Large intestine (tissue), 3 donors: Measurements from ENCODE around the gene TRIM59. TPM values are rescaled to one million over a fixed set of nuclear protein-coding genes. Genes with fewer than 3 reads are reported as not detected.
A peak's percentile ranks its signal among the peaks of the same experiment; 100 is the strongest.
"Not testable (repeated sequence)": the region's sequence is repeated elsewhere in the genome, so short reads cannot be mapped to it uniquely, and the experiment has no call there.

Source experiments
- DNase-seq, 2 donors: peaks; one replicate each; pipeline versions ENCODE4 v3.0.0 to v3.0.0-alpha.2; 2013
- H3K27ac ChIP-seq: one replicate; pipeline ENCODE4 v1.5.1; 2013; ENCODE audit warnings: low read length
- H3K27me3 ChIP-seq: 2 replicates; pipeline ENCODE4 v1.6.1; 2013; ENCODE audit warnings: low read length; ENCODE audit not compliant: control insufficient read depth, insufficient read depth
- H3K36me3 ChIP-seq: 2 replicates; pipeline ENCODE4 v1.6.1; 2013; ENCODE audit warnings: low read length; ENCODE audit not compliant: control insufficient read depth, insufficient read depth
- H3K4me1 ChIP-seq: one replicate; pipeline ENCODE4 v1.6.1; 2013; ENCODE audit warnings: low read length; ENCODE audit not compliant: control insufficient read depth, insufficient read depth
- H3K4me3 ChIP-seq: one replicate; pipeline ENCODE4 v1.5.1; 2013; ENCODE audit warnings: low read length
- H3K9me3 ChIP-seq: one replicate; pipeline ENCODE4 v1.6.1; 2013; ENCODE audit warnings: mild to moderate bottlenecking, low read depth, low read length, moderate library complexity; ENCODE audit not compliant: control insufficient read depth
- WGBS: methylation state at CpG from one replicate; pipeline ENCODE4 v1.1.5; 2013; ENCODE audit warnings: low lambda C conversion rate; ENCODE audit not compliant: insufficient coverage; 5-methylcytosine and 5-hydroxymethylcytosine counted together
- polyA plus RNA-seq: library from polyadenylated mRNA; unstranded; fragments of 120-200 nt; gene quantifications from one replicate; pipeline ENCODE4 v1.2.1, GENCODE V29; 2013

TRIM59 gene
- polyA plus RNA-seq, 1 donor = 11.3 TPM

DNA sequence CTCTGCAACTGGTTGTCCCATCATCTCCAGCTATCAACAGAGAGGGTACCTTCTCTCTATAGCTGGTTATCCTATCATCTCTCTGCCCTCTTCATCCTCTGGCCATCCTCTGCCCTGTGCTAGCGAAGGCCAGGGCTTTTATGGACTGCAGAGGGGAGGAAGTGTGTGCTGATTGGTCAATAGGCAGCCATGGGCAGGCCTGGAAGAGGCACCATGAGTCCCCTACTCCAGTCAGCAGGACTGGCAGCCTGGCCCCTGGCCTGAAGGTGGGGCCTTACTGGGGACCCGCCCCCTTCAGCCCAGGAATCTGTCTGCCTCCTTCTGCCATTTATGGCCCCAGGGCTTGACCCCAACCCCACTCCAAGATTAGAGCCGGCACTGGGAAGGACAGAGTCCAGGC lies 10.4 kb upstream of the TRIM59 start:
- H3K27ac ChIP-seq = no peak overlapping the region
- DNase-seq = no peak
- H3K4me3 ChIP-seq = no peak overlapping the region
- no peaks in the 10 kb centered on the region for H3K4me1 ChIP-seq
- no peaks in the 10 kb centered on the region for H3K36me3 ChIP-seq
- H3K9me3 ChIP-seq = no peaks in the 10 kb centered on the region
- H3K27me3 ChIP-seq = peaks cover 6% of the 10 kb centered on the region
- no CpG with 5 or more reads among the region's 3 CpGs for WGBS

DNA sequence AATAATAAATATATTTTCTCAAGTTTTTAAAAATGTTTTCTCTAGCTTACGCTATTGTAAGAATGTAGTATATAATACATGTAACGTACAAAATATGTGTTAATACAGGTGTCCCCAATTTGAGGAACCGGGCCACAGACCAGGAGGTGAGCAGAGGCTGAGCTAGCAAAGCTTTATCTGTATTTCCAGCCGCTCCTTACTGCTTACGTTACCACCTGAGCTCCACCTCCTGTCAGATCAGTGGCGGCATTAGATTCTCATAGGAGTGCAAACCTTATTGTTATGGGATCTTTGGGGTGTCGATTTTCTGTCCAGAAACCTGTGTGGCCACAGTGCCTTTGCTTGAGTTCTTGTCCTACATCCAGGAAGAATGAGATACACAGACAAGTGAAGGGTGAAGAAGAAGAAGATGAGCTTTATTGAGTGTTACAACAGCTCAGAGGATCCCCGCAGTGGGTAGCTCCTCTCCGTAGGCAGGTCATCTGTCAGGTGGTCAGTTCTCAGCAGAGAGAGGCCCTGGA lies 9.9 kb upstream of the TRIM59 start:
- no CpG with 5 or more reads among the region's 9 CpGs for WGBS

DNA sequence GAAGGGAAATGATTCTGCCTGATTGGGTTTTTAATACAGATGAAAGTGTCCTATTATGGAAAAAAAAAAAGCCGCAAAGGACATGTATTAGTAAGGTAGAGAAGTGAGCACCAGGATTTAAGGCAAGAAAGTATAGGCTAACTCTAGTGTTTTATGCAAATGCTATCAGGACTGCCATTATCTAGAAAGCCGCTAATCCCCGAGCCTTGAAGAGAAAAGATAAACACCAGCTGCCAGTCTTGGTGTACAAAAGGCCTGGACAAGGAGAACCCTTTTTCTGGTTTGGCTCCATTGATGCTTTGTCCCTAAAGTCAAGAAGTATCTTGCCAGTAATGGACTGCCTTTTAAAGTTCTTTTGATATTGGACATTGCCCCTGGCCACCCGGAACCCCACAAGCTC lies 8.6 kb upstream of the TRIM59 start:
- 0% methylated on average over 2 of the region's 4 CpGs for WGBS

More for the DNA sequence above, 9.9 kb upstream of the TRIM59 start:
- Histone ChIP-seq H3K27ac (no peak overlapping the region), H3K9me3 (no peaks in the 10 kb centered on the region), H3K36me3 (no peaks in the 10 kb centered on the region), H3K4me1 (no peaks in the 10 kb centered on the region), H3K4me3 (no peak overlapping the region), H3K27me3 (peaks cover 6% of the 10 kb centered on the region)
- DNase-seq = no peak

GRCh38 chr3:160455846-160456245 lies 6.3 kb upstream of the TRIM59 start:
- Histone ChIP-seq H3K4me1 (no peaks in the 10 kb centered on the region), H3K27me3 (peaks cover 3% of the 10 kb centered on the region), H3K36me3 (no peaks in the 10 kb centered on the region), H3K27ac (no peak overlapping the region), H3K9me3 (peaks cover 3% of the 10 kb centered on the region), H3K4me3 (no peak overlapping the region)
- WGBS = no CpG with 5 or more reads among the region's 3 CpGs
- DNase-seq = no peak

More for the DNA sequence above, 8.6 kb upstream of the TRIM59 start:
- Histone ChIP-seq H3K9me3 (no peaks in the 10 kb centered on the region), H3K4me1 (no peaks in the 10 kb centered on the region), H3K27ac (no peak overlapping the region), H3K4me3 (no peak overlapping the region), H3K36me3 (no peaks in the 10 kb centered on the region), H3K27me3 (peaks cover 6% of the 10 kb centered on the region)
- DNase-seq = no peak

GRCh38 chr3:160454995-160455394 lies 5.4 kb upstream of the TRIM59 start:
- WGBS = no CpG with 5 or more reads among the region's 1 CpG
- H3K4me1 ChIP-seq = peaks cover 6% of the 10 kb centered on the region
- peaks cover 2% of the 10 kb centered on the region for H3K27me3 ChIP-seq
- no peak overlapping the region for H3K4me3 ChIP-seq
- no peak overlapping the region for H3K27ac ChIP-seq
- H3K36me3 ChIP-seq = no peaks in the 10 kb centered on the region
- DNase-seq = no peak
- peaks cover 7% of the 10 kb centered on the region for H3K9me3 ChIP-seq

GRCh38 chr3:160452251-160452650 lies 2.7 kb upstream of the TRIM59 start:
- H3K4me1 ChIP-seq, H3K36me3 ChIP-seq, DNase-seq, H3K27me3 ChIP-seq, H3K4me3 ChIP-seq, H3K27ac ChIP-seq: not testable (repeated sequence)
- WGBS = no CpG with 5 or more reads among the region's 19 CpGs
- H3K9me3 ChIP-seq = peaks cover 11% of the 10 kb centered on the region

GRCh38 chr3:160451602-160452001 lies 2.0 kb upstream of the TRIM59 start:
- no peak for DNase-seq
- WGBS = 100% methylated on average over 1 of the region's 4 CpGs
- Histone ChIP-seq H3K4me3 (no peak overlapping the region), H3K36me3 (no peaks in the 10 kb centered on the region), H3K27me3 (peaks cover 2% of the 10 kb centered on the region), H3K9me3 (peaks cover 11% of the 10 kb centered on the region), H3K27ac (no peak overlapping the region), H3K4me1 (peaks cover 8% of the 10 kb centered on the region)

GRCh38 chr3:160450846-160451245 lies 1.3 kb upstream of the TRIM59 start:
- Histone ChIP-seq H3K9me3 (peaks cover 11% of the 10 kb centered on the region), H3K27me3 (peaks cover 2% of the 10 kb centered on the region), H3K27ac (no peak overlapping the region), H3K4me1 (peaks cover 8% of the 10 kb centered on the region), H3K36me3 (peaks cover under 1% of the 10 kb centered on the region), H3K4me3 (no peak overlapping the region)
- 100% methylated on average over 1 of the region's 3 CpGs for WGBS
- peak in 1 of 2 donors; percentile 8 for DNase-seq

- peaks cover 8% of the 10 kb centered on the region for H3K4me1 ChIP-seq
- H3K9me3 ChIP-seq = peaks cover 11% of the 10 kb centered on the region
- DNase-seq = no peak
- WGBS = 0% methylated on average over 2 of the region's 26 CpGs
- H3K36me3 ChIP-seq = peaks cover 8% of the 10 kb centered on the region
- H3K4me3 ChIP-seq = peak overlapping the region; percentile 90
- peak overlapping the region; percentile 95 for H3K27ac ChIP-seq
- peaks cover 2% of the 10 kb centered on the region for H3K27me3 ChIP-seq
Measured at GRCh38 chr3:160448845-160449635, 546 bp downstream of the TRIM59 start.

DNA sequence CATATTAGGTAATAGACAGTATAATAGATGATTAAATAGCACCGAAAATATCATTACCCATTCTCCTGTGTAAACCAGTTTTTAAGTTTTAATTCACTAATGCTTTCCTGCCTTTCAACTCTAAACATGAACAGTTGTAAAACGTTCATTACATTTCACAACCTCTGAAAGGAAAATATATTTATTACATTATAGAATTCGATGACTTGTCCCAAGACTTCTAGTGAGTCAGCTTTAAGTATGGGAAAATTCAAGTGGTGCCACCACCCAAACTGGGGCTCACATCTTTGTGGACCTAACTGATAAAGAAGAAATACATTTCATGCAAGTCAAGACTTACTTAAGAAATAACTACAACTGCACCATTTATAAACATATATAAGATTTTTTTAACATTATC lies 2.0 kb downstream of the TRIM59 start:
- H3K4me1 ChIP-seq = peaks cover 8% of the 10 kb centered on the region
- no peak overlapping the region for H3K27ac ChIP-seq
- H3K9me3 ChIP-seq = peaks cover 11% of the 10 kb centered on the region
- DNase-seq = peak in 1 of 2 donors; percentile 19
- peaks cover 2% of the 10 kb centered on the region for H3K27me3 ChIP-seq
- WGBS = 55% methylated on average over 2 of the region's 3 CpGs
- H3K4me3 ChIP-seq = no peak overlapping the region
- H3K36me3 ChIP-seq = peaks cover 11% of the 10 kb centered on the region
